Panc1 (cell line): ENCODE data around the gene MOB3C. TPM values are rescaled to one million over a fixed set of nuclear protein-coding genes. Genes with fewer than 3 reads are reported as not detected.
"Not testable (repeated sequence)": the region's sequence is repeated elsewhere in the genome, so short reads cannot be mapped to it uniquely, and the experiment has no call there.

Experiments
- ATAC-seq: fragments of 200-7000 bp; cut with Tn5 transposase; 2 replicates; pipeline ENCODE4 v1.9.1; 2020; ENCODE audit warnings: mild to moderate bottlenecking, moderate library complexity
- BruUV-seq: library from RNA; stranded (reverse); fragments of 400-500 nt; replicated peaks from 2 replicates; lab custom pipeline; 2021; lab: Mats Ljungman, UMichigan
- CTCF ChIA-PET: fragments of 300-600 bp; sonication (Branson Sonifier 250); formaldehyde crosslinking; loops from one replicate; lab custom pipeline; 2022; ENCODE audit warnings: antibody characterized with exemption; lab: Charles Lee
- POLR2A ChIA-PET: fragments of 300-600 bp; sonication (Branson Sonifier 250); formaldehyde crosslinking; loops from one replicate; lab custom pipeline; 2022; ENCODE audit warnings: antibody characterized with exemption; lab: Charles Lee
- DNase-seq: peaks from one replicate; pipeline ENCODE4 v3.0.0-alpha.2; 2010; ENCODE audit warnings: low read depth, low spot score
- H3K27ac ChIP-seq: 2 replicates; pipeline ENCODE4 v1.5.1; 2011; ENCODE audit warnings: mild to moderate bottlenecking, low read length, inconsistent platforms
- H3K27me3 ChIP-seq: fragments of 200-500 bp; sonication (Bioruptor generic); 2 replicates; pipeline ENCODE4 v1.6.0; 2014; ENCODE audit warnings: low read length, inconsistent platforms; ENCODE audit not compliant: control insufficient read depth, insufficient read depth
- H3K36me3 ChIP-seq: fragments of 200-500 bp; sonication (Bioruptor generic); 2 replicates; pipeline ENCODE4 v1.5.1; 2014; ENCODE audit warnings: inconsistent platforms, mild to moderate bottlenecking, low read length, moderate library complexity; ENCODE audit not compliant: control insufficient read depth, insufficient read depth
- H3K4me1 ChIP-seq: 2 replicates; pipeline ENCODE4 v1.5.1; 2011; ENCODE audit warnings: inconsistent platforms, mild to moderate bottlenecking, low read length, moderate library complexity; ENCODE audit not compliant: control insufficient read depth, insufficient read depth
- H3K4me3 ChIP-seq, 2 experiments: 2 replicates each; pipeline ENCODE4 v1.5.1; 2011 to 2012; ENCODE audit warnings: low read depth in 2 of 2, low read length in 2 of 2, mild to moderate bottlenecking in 2 of 2, inconsistent platforms in 1 of 2, moderate library complexity in 1 of 2
- H3K9me3 ChIP-seq: fragments of 200-500 bp; sonication (Bioruptor generic); 2 replicates; pipeline ENCODE4 v1.5.1; 2014; ENCODE audit warnings: low read depth, mild to moderate bottlenecking, inconsistent platforms, low read length, moderate library complexity; ENCODE audit not compliant: control insufficient read depth, insufficient read depth
- CTCF ChIP-seq: fragments of 450-650 bp; IDR thresholded peaks from 2 replicates; pipeline ENCODE4 v1.5.1; 2017; ENCODE audit warnings: mild to moderate bottlenecking
- POLR2AphosphoS5 ChIP-seq: IDR thresholded peaks from 2 replicates; pipeline ENCODE4 v1.6.1; 2012; ENCODE audit warnings: mild to moderate bottlenecking, low read depth, low read length, moderate library complexity
- REST ChIP-seq, 2 experiments: IDR thresholded peaks; 2 replicates each; pipeline ENCODE4 v1.6.1; 2011 to 2012; ENCODE audit warnings: low read depth in 2 of 2, control low read depth in 1 of 2, low read length in 1 of 2, mild to moderate bottlenecking in 1 of 2, moderate library complexity in 1 of 2; ENCODE audit not compliant: insufficient read depth in 1 of 2
- SIN3A ChIP-seq: IDR thresholded peaks from 2 replicates; pipeline ENCODE4 v1.6.1; 2012; ENCODE audit warnings: low read depth, mild to moderate bottlenecking, low read length, moderate library complexity, borderline replicate concordance; ENCODE audit not compliant: insufficient read depth
- TCF7L2 ChIP-seq: IDR thresholded peaks from 2 replicates; pipeline ENCODE4 v1.6.1; 2011; ENCODE audit warnings: mild to moderate bottlenecking, low read depth, low read length, inconsistent platforms
- in situ Hi-C: cut with HindIII; loops from 2 replicates; pipeline ENCODE4 v1.10.0; 2016; ENCODE audit warnings: low sequenced_read_pairs, low pct_unique_long_range_greater_than_20kb
- intact Hi-C: fragments of 100-400 bp; cut with micrococcal nuclease; formaldehyde crosslinking; loops from one replicate; pipeline ENCODE4 v1.10.0; 2022; ENCODE audit not compliant: unreplicated experiment
- total RNA-seq: library from RNA; stranded (reverse); gene quantifications from one replicate; pipeline ENCODE4 v1.2.1, GENCODE V29; 2021; ENCODE audit not compliant: unreplicated experiment

Gene MOB3C
- total RNA-seq, 1 experiment from 2014 or later, result 10.5 TPM

GRCh38 chr1:46656643-46657042, 40.0 kb upstream of the MOB3C start:
- intact Hi-C loops (no loop called here), in situ Hi-C loops (no loop called here)
- ATAC-seq, result no peak
- ChIA-PET POLR2A (no interaction called here), CTCF (no interaction called here)
- H3K27me3 ChIP-seq, result no peaks in the 10 kb centered on the region
- H3K27ac ChIP-seq, result no peak overlapping the region
- BruUV-seq, result no TSS peak
- peaks cover 5% of the 10 kb centered on the region; the same call in 1 of the 2 replicates for H3K4me1 ChIP-seq
- DNase-seq, result no peak
- no peak overlapping the region for H3K4me3 ChIP-seq
- no peaks in the 10 kb centered on the region for H3K9me3 ChIP-seq
- TF ChIP-seq SIN3A (no peak), CTCF (no peak), POLR2AphosphoS5 (no peak), TCF7L2 (no peak), REST (IDR thresholded peaks at IDR 0.05; ENCODE audit: insufficient read depth in 1 of 2, low read depth in 2 of 2, low read length in 1 of 2) (no peak)
- H3K36me3 ChIP-seq, result peaks cover 16% of the 10 kb centered on the region

- POLR2A ChIA-PET, result no interaction called here
- CTCF ChIA-PET, result no interaction called here
- no peaks in the 10 kb centered on the region for H3K9me3 ChIP-seq
- TF ChIP-seq TCF7L2, result no peak
- TF ChIP-seq SIN3A, result no peak
- TF ChIP-seq CTCF, result no peak
- TF ChIP-seq REST (IDR thresholded peaks at IDR 0.05; ENCODE audit: insufficient read depth in 1 of 2, low read depth in 2 of 2, low read length in 1 of 2), result no peak
- no peak for TF ChIP-seq POLR2AphosphoS5
- no TSS peak for BruUV-seq
- intact Hi-C loops (no loop called here), in situ Hi-C loops (no loop called here)
- ATAC-seq (no peak), DNase-seq (no peak)
- no peak overlapping the region for H3K4me3 ChIP-seq
- H3K4me1 ChIP-seq, result peaks cover 5% of the 10 kb centered on the region; the same call in 1 of the 2 replicates
- no peaks in the 10 kb centered on the region for H3K27me3 ChIP-seq
- no peak overlapping the region for H3K27ac ChIP-seq
- H3K36me3 ChIP-seq, result peaks cover 16% of the 10 kb centered on the region
Measured at GRCh38 chr1:46655848-46656247, 39.2 kb upstream of the MOB3C start.

GRCh38 chr1:46654698-46655097, 38.1 kb upstream of the MOB3C start:
- H3K4me3 ChIP-seq, intact Hi-C loops, ATAC-seq, in situ Hi-C loops, H3K27me3 ChIP-seq, BruUV-seq, CTCF ChIA-PET, DNase-seq, H3K9me3 ChIP-seq, H3K4me1 ChIP-seq, H3K27ac ChIP-seq, POLR2A ChIA-PET: not testable (repeated sequence)
- H3K36me3 ChIP-seq, result peaks cover 16% of the 10 kb centered on the region
